ENCODE measurements around the gene ATP8B4.

DNA sequence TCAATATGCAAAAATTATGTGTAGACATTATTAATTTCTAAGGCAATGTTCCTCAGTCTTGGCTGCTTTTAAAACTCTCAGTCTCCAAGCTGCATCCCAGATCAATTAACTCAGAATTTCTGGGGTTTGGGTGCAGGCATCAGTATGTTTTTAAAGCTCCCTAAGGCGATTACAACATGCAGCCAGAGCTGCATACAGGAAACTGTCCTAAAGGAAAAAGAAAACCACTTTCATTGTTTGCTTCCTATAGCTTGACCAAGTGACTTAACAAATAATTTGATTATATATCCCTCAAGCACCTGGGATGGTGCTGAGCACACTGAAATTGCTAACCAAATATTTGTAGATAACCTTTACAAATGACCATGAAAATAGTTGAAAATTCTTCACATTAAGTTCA, 303.5 kb downstream of the ATP8B4 start:
- TF ChIP-seq, protein P1, sequence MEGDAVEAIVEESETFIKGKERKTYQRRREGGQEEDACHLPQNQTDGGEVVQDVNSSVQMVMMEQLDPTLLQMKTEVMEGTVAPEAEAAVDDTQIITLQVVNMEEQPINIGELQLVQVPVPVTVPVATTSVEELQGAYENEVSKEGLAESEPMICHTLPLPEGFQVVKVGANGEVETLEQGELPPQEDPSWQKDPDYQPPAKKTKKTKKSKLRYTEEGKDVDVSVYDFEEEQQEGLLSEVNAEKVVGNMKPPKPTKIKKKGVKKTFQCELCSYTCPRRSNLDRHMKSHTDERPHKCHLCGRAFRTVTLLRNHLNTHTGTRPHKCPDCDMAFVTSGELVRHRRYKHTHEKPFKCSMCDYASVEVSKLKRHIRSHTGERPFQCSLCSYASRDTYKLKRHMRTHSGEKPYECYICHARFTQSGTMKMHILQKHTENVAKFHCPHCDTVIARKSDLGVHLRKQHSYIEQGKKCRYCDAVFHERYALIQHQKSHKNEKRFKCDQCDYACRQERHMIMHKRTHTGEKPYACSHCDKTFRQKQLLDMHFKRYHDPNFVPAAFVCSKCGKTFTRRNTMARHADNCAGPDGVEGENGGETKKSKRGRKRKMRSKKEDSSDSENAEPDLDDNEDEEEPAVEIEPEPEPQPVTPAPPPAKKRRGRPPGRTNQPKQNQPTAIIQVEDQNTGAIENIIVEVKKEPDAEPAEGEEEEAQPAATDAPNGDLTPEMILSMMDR (IDR thresholded peaks at IDR 0.05): no peak
- no peak for TF ChIP-seq POLR2A (IDR thresholded peaks at IDR 0.05; ENCODE audit: low read depth)

Measured in esophagus muscularis mucosa (tissue), 3 donors.